Endodermal cell (in vitro differentiated cells): ENCODE data around the gene EPC2. TPM values are rescaled to one million over a fixed set of nuclear protein-coding genes. Genes with fewer than 3 reads are reported as not detected.

Source experiments
- DNase-seq: peaks from one replicate; pipeline ENCODE4 v3.0.0-alpha.2; 2017
- H3K27ac ChIP-seq: 2 replicates; pipeline ENCODE4 v1.5.1; 2013; ENCODE audit warnings: mild to moderate bottlenecking, low read depth, low read length, moderate library complexity
- H3K27me3 ChIP-seq: 2 replicates; pipeline ENCODE4 v1.6.1; 2013; ENCODE audit warnings: mild to moderate bottlenecking, low read length, moderate library complexity; ENCODE audit not compliant: insufficient read depth, control insufficient read depth, poor library complexity, severe bottlenecking
- H3K36me3 ChIP-seq: 2 replicates; pipeline ENCODE4 v1.7.0; 2013; ENCODE audit warnings: mild to moderate bottlenecking, low read length, moderate library complexity; ENCODE audit not compliant: control insufficient read depth, insufficient read depth
- H3K4me1 ChIP-seq: one replicate; pipeline ENCODE4 v1.7.0; 2013; ENCODE audit warnings: low read length; ENCODE audit not compliant: control insufficient read depth, insufficient read depth
- H3K4me3 ChIP-seq: 2 replicates; pipeline ENCODE4 v1.5.1; 2013; ENCODE audit warnings: mild to moderate bottlenecking, low read length, moderate library complexity
- H3K9ac ChIP-seq: 2 replicates; pipeline ENCODE4 v1.6.1; 2013; ENCODE audit warnings: mild to moderate bottlenecking, low read length, moderate library complexity; ENCODE audit not compliant: poor library complexity, severe bottlenecking; ENCODE audit errors: extremely low read depth
- H3K9me3 ChIP-seq: 2 replicates; pipeline ENCODE4 v1.6.1; 2013; ENCODE audit warnings: mild to moderate bottlenecking, low read length, moderate library complexity; ENCODE audit not compliant: control insufficient read depth
- H3K27ac Mint-ChIP-seq: 2 replicates; pipeline ENCODE4 v1.8.0; 2020; ENCODE audit warnings: mixed read lengths
- H3K27me3 Mint-ChIP-seq: 2 replicates; pipeline ENCODE4 v1.8.0; 2021; ENCODE audit warnings: mild to moderate bottlenecking, mixed read lengths; ENCODE audit not compliant: insufficient read depth
- H3K36me3 Mint-ChIP-seq: 2 replicates; pipeline ENCODE4 v1.8.0; 2020; ENCODE audit warnings: low read depth, mixed read lengths
- H3K4me1 Mint-ChIP-seq: 2 replicates; pipeline ENCODE4 v1.8.0; 2020; ENCODE audit warnings: mixed read lengths
- H3K4me3 Mint-ChIP-seq: 2 replicates; pipeline ENCODE4 v1.8.0; 2020; ENCODE audit warnings: mild to moderate bottlenecking, moderate library complexity, mixed read lengths
- H3K9me3 Mint-ChIP-seq: 2 replicates; pipeline ENCODE4 v1.8.0; 2020; ENCODE audit warnings: mild to moderate bottlenecking, mixed read lengths
- CTCF ChIP-seq: fragments of 200-600 bp; sonication (generic); conservative IDR thresholded peaks from 2 replicates; pipeline ENCODE4 v1.5.0; 2021; ENCODE audit warnings: antibody characterized with exemption, mild to moderate bottlenecking
- WGBS, 2 experiments: methylation state at CpG; one replicate each; pipeline versions ENCODE4 v1.1.5 to v1.1.7; 2013; ENCODE audit warnings: missing lambda C conversion rate in 2 of 2, mixed read lengths in 1 of 2; ENCODE audit not compliant: insufficient coverage in 1 of 2, insufficient read length in 1 of 2; 5-methylcytosine and 5-hydroxymethylcytosine counted together
- total RNA-seq, 2 donors: library from RNA; stranded (reverse); fragmentation: NEBNext Ultra II Directional in 1 of 2; extraction: Animal tissue kit (Norgen Biotek cat#: 25700) in 1 of 2; gene quantifications; 2 replicates in 1 of 2; 3 replicates in 1 of 2; pipeline ENCODE4 v1.2.1, GENCODE V29; 2021

Gene EPC2
- total RNA-seq, 2 donors from 2014 or later = 23.0 to 32.0 TPM

GRCh38 chr2:148607566-148607965, 37.0 kb upstream of the EPC2 start:
- H3K27ac Mint-ChIP-seq = no peak overlapping the region
- Histone ChIP-seq H3K27me3 (no peaks in the 10 kb centered on the region), H3K27ac (no peak overlapping the region), H3K4me3 (no peak overlapping the region), H3K4me1 (no peaks in the 10 kb centered on the region), H3K36me3 (no peaks in the 10 kb centered on the region), H3K9me3 (no peaks in the 10 kb centered on the region), H3K9ac (no peak overlapping the region)
- no peak overlapping the region for H3K4me3 Mint-ChIP-seq
- DNase-seq = no peak
- peaks cover 4% of the 10 kb centered on the region for H3K9me3 Mint-ChIP-seq
- H3K36me3 Mint-ChIP-seq = no peaks in the 10 kb centered on the region
- H3K4me1 Mint-ChIP-seq = peaks cover 9% of the 10 kb centered on the region
- peaks cover 4% of the 10 kb centered on the region for H3K27me3 Mint-ChIP-seq
- TF ChIP-seq CTCF = no peak
- WGBS, 2 experiments = 96 to 97% methylated on average over 4 of the region's 4 CpGs

GRCh38 chr2:148613231-148614013, 31.1 kb upstream of the EPC2 start:
- Mint-ChIP-seq H3K4me1 (peaks cover 32% of the 10 kb centered on the region), H3K9me3 (no peaks in the 10 kb centered on the region), H3K36me3 (no peaks in the 10 kb centered on the region), H3K27me3 (no peaks in the 10 kb centered on the region), H3K27ac (no peak overlapping the region), H3K4me3 (no peak overlapping the region)
- H3K4me1 ChIP-seq = peaks cover 6% of the 10 kb centered on the region
- H3K9me3 ChIP-seq = no peaks in the 10 kb centered on the region
- no peak overlapping the region for H3K9ac ChIP-seq
- DNase-seq = no peak
- no peak for TF ChIP-seq CTCF
- no peaks in the 10 kb centered on the region for H3K27me3 ChIP-seq
- H3K27ac ChIP-seq = no peak overlapping the region
- no peaks in the 10 kb centered on the region for H3K36me3 ChIP-seq
- 80 to 97% methylated on average over 2 to 7 of the region's 7 CpGs for WGBS, 2 experiments
- H3K4me3 ChIP-seq = no peak overlapping the region

- H3K27ac ChIP-seq = peak overlapping the region; percentile 3
- no peaks in the 10 kb centered on the region for H3K36me3 Mint-ChIP-seq
- DNase-seq = peak; percentile 83
- no peak overlapping the region for H3K4me3 Mint-ChIP-seq
- H3K27me3 Mint-ChIP-seq = no peaks in the 10 kb centered on the region
- no peak overlapping the region for H3K9ac ChIP-seq
- H3K36me3 ChIP-seq = no peaks in the 10 kb centered on the region
- H3K27me3 ChIP-seq = no peaks in the 10 kb centered on the region
- no peaks in the 10 kb centered on the region for H3K9me3 Mint-ChIP-seq
- no peaks in the 10 kb centered on the region for H3K9me3 ChIP-seq
- H3K4me1 ChIP-seq = peaks cover 6% of the 10 kb centered on the region
- no peak overlapping the region for H3K4me3 ChIP-seq
- H3K27ac Mint-ChIP-seq = peak overlapping the region; percentile 37
- H3K4me1 Mint-ChIP-seq = peaks cover 32% of the 10 kb centered on the region
- no peak for TF ChIP-seq CTCF
These were observed 30.6 kb upstream of the EPC2 start for GRCh38 chr2:148614014-148614321.
